SK-N-SH (cell line): ENCODE results near the gene RIPPLY3. TPM values are rescaled to one million over a fixed set of nuclear protein-coding genes. Genes with fewer than 3 reads are reported as not detected.

Source experiments
- FOXJ3 ChIP-seq: sonication (generic); formaldehyde crosslinking; IDR thresholded peaks from 2 replicates; pipeline ENCODE4 v1.5.1; 2020; ENCODE audit warnings: mild to moderate bottlenecking, missing genetic modification reagents
- polyA plus RNA-seq, 3 experiments: library from polyadenylated mRNA; depleted of rRNA; stranded (reverse); fragments of >200 nt; gene quantifications; 2 replicates each; pipeline ENCODE4 v1.2.3, GENCODE V29; 2012
- small RNA-seq, 7 experiments: library from RNA; depleted of rRNA; stranded (forward); fragments of <200 nt; gene quantifications; one replicate each; pipeline ENCODE3, GENCODE V24; 2012
- TF ChIP-seq, protein P1 (sequence below): IDR thresholded peaks from 2 replicates; pipeline ENCODE4 v1.6.1; 2012; ENCODE audit warnings: mild to moderate bottlenecking, low read depth, low read length, moderate library complexity

The RIPPLY3 gene
- polyA plus RNA-seq, 1 of the 3 experiments (the other 2 are of a cell fraction) = 0.03 TPM

DNA sequence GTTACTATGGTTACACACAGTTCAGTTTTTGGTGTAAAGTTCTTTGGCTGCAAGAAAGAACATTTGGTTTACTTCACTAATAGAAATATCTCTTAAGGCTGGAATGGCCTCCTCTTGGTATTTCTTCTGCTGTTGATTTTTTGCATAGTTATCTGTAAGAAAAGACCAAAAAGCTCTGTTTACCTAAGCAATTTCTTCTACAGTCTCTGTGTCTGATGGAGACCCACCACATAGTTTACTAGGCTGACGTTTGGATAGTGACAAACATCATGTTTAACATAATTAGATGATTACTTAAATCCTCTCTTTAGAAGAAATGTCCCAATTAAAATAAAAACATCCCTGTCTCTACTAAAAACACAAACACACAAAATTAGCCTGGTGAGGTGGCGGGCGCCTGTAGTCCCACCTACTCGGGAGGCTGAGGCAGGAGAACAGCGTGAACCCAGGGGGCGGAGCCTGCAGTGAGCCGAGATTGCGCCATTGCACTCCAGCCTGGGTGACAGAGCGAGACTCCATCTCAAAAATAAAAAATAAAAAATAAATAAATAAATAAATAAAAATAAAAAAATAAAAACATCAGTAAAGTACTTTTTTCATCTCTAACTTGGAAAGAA, 59.2 kb downstream of the RIPPLY3 start (continued):
- TF ChIP-seq, protein P1, sequence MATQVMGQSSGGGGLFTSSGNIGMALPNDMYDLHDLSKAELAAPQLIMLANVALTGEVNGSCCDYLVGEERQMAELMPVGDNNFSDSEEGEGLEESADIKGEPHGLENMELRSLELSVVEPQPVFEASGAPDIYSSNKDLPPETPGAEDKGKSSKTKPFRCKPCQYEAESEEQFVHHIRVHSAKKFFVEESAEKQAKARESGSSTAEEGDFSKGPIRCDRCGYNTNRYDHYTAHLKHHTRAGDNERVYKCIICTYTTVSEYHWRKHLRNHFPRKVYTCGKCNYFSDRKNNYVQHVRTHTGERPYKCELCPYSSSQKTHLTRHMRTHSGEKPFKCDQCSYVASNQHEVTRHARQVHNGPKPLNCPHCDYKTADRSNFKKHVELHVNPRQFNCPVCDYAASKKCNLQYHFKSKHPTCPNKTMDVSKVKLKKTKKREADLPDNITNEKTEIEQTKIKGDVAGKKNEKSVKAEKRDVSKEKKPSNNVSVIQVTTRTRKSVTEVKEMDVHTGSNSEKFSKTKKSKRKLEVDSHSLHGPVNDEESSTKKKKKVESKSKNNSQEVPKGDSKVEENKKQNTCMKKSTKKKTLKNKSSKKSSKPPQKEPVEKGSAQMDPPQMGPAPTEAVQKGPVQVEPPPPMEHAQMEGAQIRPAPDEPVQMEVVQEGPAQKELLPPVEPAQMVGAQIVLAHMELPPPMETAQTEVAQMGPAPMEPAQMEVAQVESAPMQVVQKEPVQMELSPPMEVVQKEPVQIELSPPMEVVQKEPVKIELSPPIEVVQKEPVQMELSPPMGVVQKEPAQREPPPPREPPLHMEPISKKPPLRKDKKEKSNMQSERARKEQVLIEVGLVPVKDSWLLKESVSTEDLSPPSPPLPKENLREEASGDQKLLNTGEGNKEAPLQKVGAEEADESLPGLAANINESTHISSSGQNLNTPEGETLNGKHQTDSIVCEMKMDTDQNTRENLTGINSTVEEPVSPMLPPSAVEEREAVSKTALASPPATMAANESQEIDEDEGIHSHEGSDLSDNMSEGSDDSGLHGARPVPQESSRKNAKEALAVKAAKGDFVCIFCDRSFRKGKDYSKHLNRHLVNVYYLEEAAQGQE = no peak
- TF ChIP-seq FOXJ3 (CRISPR knock-in tag) = no peak
- TF ChIP-seq, all 33 proteins: peak for 0

Small RNAs within 50 kb of the gene (small RNA-seq; reads per million reads assigned to genes)
- gene RF00019 (0 reads per million in 7 experiments), gene RNU6-696P (0 reads per million in 7 experiments)

Other genes with a start within 250 kb of the RIPPLY3 start
- 13.0 and 17.7 TPM in 2 replicates for gene HLCS, start 40.0 kb upstream of the RIPPLY3 start, polyA plus RNA-seq (2012; rRNA removed)
- 28.3 and 34.7 TPM in 2 replicates for gene PIGP, start 66.4 kb downstream of the RIPPLY3 start, polyA plus RNA-seq (2012; rRNA removed)
- 35.7 and 42.0 TPM in 2 replicates for gene TTC3, start 66.6 kb downstream of the RIPPLY3 start, polyA plus RNA-seq (2012; rRNA removed)